Lung (tissue), 12 donors: ENCODE measurements around the gene HTRA1. TPM values are rescaled to one million over a fixed set of nuclear protein-coding genes. Genes with fewer than 3 reads are reported as not detected.
A peak's percentile ranks its signal among the peaks of the same experiment; 100 is the strongest.

ENCODE experiments used
- ATAC-seq: fragments of 200-7000 bp; cut with Tn5 transposase; one replicate; pipeline ENCODE4 v1.9.1; 2020; ENCODE audit warnings: moderate number of reproducible peaks; ENCODE audit not compliant: insufficient read depth, low FRiP score
- DNase-seq, 3 donors: peaks; one replicate each; pipeline ENCODE4 v3.0.0-alpha.2; 2013 to 2017
- H3K27ac ChIP-seq, 2 donors: one replicate each; pipeline ENCODE4 v1.5.1; 2013; ENCODE audit warnings: mild to moderate bottlenecking in 2 of 2, moderate library complexity in 2 of 2, control low read depth in 1 of 2, inconsistent platforms in 1 of 2, low read depth in 1 of 2, low read length in 1 of 2
- H3K27me3 ChIP-seq, 3 donors: one replicate each; pipeline ENCODE4 v1.5.1; 2013; ENCODE audit warnings: low read length in 2 of 3; ENCODE audit not compliant: control insufficient read depth in 3 of 3, insufficient read depth in 3 of 3
- H3K36me3 ChIP-seq, 4 donors: one replicate each; pipeline ENCODE4 v1.5.1; 2013; ENCODE audit warnings: low read length in 4 of 4, mild to moderate bottlenecking in 1 of 4, moderate library complexity in 1 of 4; ENCODE audit not compliant: control insufficient read depth in 4 of 4, insufficient read depth in 4 of 4
- H3K4me1 ChIP-seq, 5 donors: one replicate each; pipeline ENCODE4 v1.5.1; 2013; ENCODE audit warnings: low read length in 5 of 5, mild to moderate bottlenecking in 2 of 5, moderate library complexity in 1 of 5; ENCODE audit not compliant: control insufficient read depth in 5 of 5, insufficient read depth in 5 of 5
- H3K4me3 ChIP-seq: one replicate; pipeline ENCODE4 v1.5.1; 2013; ENCODE audit warnings: mild to moderate bottlenecking, control low read depth, moderate library complexity
- H3K9ac ChIP-seq, 2 donors: one replicate each; pipeline ENCODE4 v1.5.1; 2013; ENCODE audit warnings: low read length in 2 of 2, control low read depth in 1 of 2; ENCODE audit not compliant: insufficient read depth in 1 of 2
- H3K9me3 ChIP-seq, 4 donors: one replicate each; pipeline ENCODE4 v1.5.1; 2013; ENCODE audit warnings: low read length in 3 of 4, mild to moderate bottlenecking in 1 of 4, moderate library complexity in 1 of 4; ENCODE audit not compliant: control insufficient read depth in 4 of 4, insufficient read depth in 3 of 4
- WGBS, 2 donors: extraction: QIAGEN DNeasy Blood & Tissue Kit; methylation state at CpG; one replicate each; pipeline ENCODE4 v1.1.7; 2013; 5-methylcytosine and 5-hydroxymethylcytosine counted together
- polyA plus RNA-seq, 2 donors: library from polyadenylated mRNA; stranded (reverse); fragments of 200-250 nt; gene quantifications; one replicate each; pipeline ENCODE4 v1.2.1, GENCODE V29; 2013
- total RNA-seq, 2 donors: library from RNA; depleted of rRNA in 1 of 2; stranded (reverse); fragments of >200 nt in 1 of 2; gene quantifications; one replicate each; pipeline ENCODE4 v1.2.1, GENCODE V29; 2014 to 2021
- TF ChIP-seq, protein P1 (sequence below): IDR thresholded peaks from 2 replicates; pipeline ENCODE4 v1.5.1; 2012; ENCODE audit warnings: mild to moderate bottlenecking; ENCODE audit errors: control extremely low read depth, extremely low read depth
- donor health status: control.
- donor health status: control.
- donor health status: Bipolar disorder and iron deficiency.
- donor health status: healthy.
- donor health status: DM: yes; HTN: yes; CAD: no.

Gene HTRA1
- total and polyA plus RNA-seq, 4 donors = 30.4 to 59.8 (median 46.1) TPM

- no peaks in the 10 kb centered on the region for H3K27me3 ChIP-seq
- H3K9ac ChIP-seq = no peak overlapping the region
- peaks cover 0 to 12% (median 1%) of the 10 kb centered on the region in 4 donors for H3K36me3 ChIP-seq
- peak overlapping the region in 1 of 2 donors; percentile 45 for H3K27ac ChIP-seq
- 65 to 77% methylated on average over 3 of the region's 3 CpGs for WGBS, 2 donors
- TF ChIP-seq, protein P1, sequence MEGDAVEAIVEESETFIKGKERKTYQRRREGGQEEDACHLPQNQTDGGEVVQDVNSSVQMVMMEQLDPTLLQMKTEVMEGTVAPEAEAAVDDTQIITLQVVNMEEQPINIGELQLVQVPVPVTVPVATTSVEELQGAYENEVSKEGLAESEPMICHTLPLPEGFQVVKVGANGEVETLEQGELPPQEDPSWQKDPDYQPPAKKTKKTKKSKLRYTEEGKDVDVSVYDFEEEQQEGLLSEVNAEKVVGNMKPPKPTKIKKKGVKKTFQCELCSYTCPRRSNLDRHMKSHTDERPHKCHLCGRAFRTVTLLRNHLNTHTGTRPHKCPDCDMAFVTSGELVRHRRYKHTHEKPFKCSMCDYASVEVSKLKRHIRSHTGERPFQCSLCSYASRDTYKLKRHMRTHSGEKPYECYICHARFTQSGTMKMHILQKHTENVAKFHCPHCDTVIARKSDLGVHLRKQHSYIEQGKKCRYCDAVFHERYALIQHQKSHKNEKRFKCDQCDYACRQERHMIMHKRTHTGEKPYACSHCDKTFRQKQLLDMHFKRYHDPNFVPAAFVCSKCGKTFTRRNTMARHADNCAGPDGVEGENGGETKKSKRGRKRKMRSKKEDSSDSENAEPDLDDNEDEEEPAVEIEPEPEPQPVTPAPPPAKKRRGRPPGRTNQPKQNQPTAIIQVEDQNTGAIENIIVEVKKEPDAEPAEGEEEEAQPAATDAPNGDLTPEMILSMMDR = no peak
- ATAC-seq (no peak), DNase-seq (no peak)
- no peaks in the 10 kb centered on the region for H3K9me3 ChIP-seq
- H3K4me1 ChIP-seq = peaks cover 0 to 9% (median 0%) of the 10 kb centered on the region in 5 donors
- H3K4me3 ChIP-seq = no peak overlapping the region
Observed at GRCh38 chr10:122421054-122421625, 40.2 kb upstream of the HTRA1 start.

GRCh38 chr10:122421742-122422141 is 39.6 kb upstream of the HTRA1 start:
- TF ChIP-seq, protein P1 = no peak
- Histone ChIP-seq H3K4me1 (peaks cover 0 to 9% (median 0%) of the 10 kb centered on the region in 5 donors), H3K27me3 (no peaks in the 10 kb centered on the region), H3K36me3 (peaks cover 0 to 9% (median 0%) of the 10 kb centered on the region in 4 donors), H3K9ac (no peak overlapping the region), H3K4me3 (no peak overlapping the region), H3K27ac (no peak overlapping the region), H3K9me3 (no peaks in the 10 kb centered on the region)
- ATAC-seq = no peak
- no peak for DNase-seq

GRCh38 chr10:122422266-122422989 is 38.9 kb upstream of the HTRA1 start:
- ATAC-seq = no peak
- Histone ChIP-seq H3K9ac (no peak overlapping the region), H3K27ac (no peak overlapping the region), H3K4me3 (no peak overlapping the region), H3K36me3 (peaks cover 0 to 10% (median 0%) of the 10 kb centered on the region in 4 donors), H3K4me1 (peaks cover 0 to 9% (median 0%) of the 10 kb centered on the region in 5 donors), H3K27me3 (no peaks in the 10 kb centered on the region), H3K9me3 (no peaks in the 10 kb centered on the region)
- TF ChIP-seq, protein P1 = no peak
- DNase-seq = no peak
- 59 to 67% methylated on average over 5 of the region's 5 CpGs for WGBS, 2 donors
